Measurements from ENCODE around the gene TXNL4B. TPM values are rescaled to one million over a fixed set of nuclear protein-coding genes. Genes with fewer than 3 reads are reported as not detected.
A peak's percentile ranks its signal among the peaks of the same experiment; 100 is the strongest.
"Not testable (repeated sequence)": the region's sequence is repeated elsewhere in the genome, so short reads cannot be mapped to it uniquely, and the experiment has no call there.

The TXNL4B gene
- total RNA-seq, 2 donors from 2014 or later: 8.8 to 10.4 TPM

GRCh38 chr16:72085002-72085401, 8.4 kb downstream of the TXNL4B start:
- DNase-seq: no peak
- no peak for ATAC-seq
- intact Hi-C loops (cut with DNase I, micrococcal nuclease): no loop called here

DNA sequence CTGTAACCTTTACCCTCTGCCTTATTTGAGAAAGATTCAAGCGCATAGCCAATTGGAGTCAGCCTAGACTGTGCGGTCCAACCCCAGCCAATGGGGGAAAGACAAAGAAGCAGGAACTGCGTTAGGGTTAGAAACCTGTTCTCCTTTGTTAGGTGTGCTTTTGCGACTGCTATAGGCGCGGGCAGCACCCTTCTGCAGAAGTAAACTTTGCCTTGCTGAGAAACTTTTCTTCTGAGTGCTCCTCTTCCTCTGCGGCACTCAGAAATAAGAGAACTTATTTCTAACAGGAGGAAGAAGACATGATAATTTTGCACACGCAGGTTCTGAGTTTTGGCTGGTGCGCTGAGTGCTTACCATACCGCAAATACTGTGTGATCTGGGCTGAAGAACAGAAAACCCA, 9.0 kb downstream of the TXNL4B start:
- ATAC-seq (no peak), DNase-seq (no peak)
- intact Hi-C loops (cut with DNase I, micrococcal nuclease): no loop called here

GRCh38 chr16:72083778-72084404, 9.5 kb downstream of the TXNL4B start:
- no peak for DNase-seq
- intact Hi-C loops (cut with DNase I, micrococcal nuclease): no loop called here
- no peak for ATAC-seq

DNA sequence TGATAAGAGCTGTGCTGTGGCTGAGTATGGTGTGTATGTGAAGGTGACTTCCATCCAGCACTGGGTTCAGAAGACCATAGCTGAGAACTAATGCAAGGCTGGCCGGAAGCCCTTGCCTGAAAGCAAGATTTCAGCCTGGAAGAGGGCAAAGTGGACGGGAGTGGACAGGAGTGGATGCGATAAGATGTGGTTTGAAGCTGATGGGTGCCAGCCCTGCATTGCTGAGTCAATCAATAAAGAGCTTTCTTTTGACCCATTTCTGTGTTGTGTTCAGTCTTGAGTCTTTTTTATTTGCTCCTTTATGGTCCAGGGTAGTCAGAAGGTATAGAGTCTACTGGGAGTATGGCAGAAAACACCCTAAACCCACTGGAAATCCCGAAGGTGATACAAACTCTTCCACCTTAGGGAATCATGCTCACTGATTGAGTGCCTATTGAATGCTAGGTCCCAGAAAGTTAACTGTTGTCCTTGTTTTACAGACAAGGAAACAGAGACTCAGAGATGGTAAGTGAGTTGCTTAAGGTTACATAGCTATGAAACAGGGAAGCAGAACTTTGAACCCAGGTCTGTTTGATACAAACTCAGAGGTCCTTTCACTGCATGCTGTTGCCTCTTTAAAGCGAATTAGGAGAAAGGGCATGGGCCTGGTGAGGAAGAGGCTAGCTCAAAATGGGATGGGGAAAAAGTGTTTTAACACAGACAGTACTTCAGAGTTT, 16.3 kb downstream of the TXNL4B start:
- intact Hi-C loops (cut with DNase I, micrococcal nuclease); ATAC-seq: not testable (repeated sequence)

DNA sequence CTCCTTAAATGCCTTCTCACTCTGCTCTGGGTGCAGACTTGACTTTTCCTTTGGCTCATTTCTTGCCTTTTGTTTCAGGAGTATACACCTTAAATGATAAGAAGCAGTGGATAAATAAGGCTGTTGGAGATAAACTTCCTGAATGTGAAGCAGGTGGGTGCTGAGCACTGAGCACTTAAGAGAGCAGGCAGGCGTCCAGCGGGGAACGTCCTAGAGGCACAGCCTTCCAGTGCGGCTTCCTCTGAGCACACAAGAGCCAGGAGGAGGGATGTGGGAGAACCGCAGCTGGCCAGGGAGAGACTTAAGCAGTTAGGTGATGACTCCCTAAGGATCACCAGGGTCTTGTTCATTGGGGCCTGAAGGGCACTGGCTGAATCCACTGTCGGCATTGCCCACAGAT, 18.4 kb downstream of the TXNL4B start:
- intact Hi-C loops (cut with DNase I, micrococcal nuclease); DNase-seq: not testable (repeated sequence)
- peak; percentile 80 for ATAC-seq

More for the DNA sequence above, 16.3 kb downstream of the TXNL4B start:
- DNase-seq: not testable (repeated sequence)

DNA sequence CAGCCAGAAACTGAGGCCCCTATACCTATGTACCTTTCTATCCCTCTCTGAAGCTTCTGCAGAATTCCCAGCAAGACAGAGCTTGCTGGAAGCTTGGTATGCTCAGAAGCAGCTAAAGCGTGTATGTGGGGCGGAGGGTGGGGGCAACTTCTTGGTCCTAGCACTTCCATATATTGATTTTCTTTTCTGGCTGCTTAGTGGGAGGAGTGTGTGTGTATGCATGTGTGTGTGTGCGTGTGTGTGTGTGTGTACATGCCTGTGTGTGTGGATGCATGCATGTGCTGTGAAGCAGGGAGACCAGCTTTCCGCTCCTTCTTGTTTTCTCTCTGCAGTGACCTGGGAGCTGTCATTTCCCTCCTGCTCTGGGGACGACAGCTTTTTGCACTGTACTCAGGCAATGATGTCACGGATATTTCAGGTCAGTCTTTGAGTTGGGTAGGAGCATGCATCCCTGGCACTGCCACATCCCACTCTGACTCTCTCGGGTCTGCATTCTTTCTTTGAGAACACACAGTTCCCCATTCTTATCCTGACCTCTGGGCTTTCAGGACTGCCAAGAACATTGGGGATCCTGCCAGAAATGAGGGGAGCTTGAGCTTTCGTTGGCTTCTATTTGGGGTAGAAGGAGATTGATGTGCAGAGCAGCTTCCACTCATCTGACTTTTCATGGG, 19.7 kb downstream of the TXNL4B start:
- intact Hi-C loops (cut with DNase I, micrococcal nuclease): no loop called here
- DNase-seq (no peak), ATAC-seq (no peak)

DNA sequence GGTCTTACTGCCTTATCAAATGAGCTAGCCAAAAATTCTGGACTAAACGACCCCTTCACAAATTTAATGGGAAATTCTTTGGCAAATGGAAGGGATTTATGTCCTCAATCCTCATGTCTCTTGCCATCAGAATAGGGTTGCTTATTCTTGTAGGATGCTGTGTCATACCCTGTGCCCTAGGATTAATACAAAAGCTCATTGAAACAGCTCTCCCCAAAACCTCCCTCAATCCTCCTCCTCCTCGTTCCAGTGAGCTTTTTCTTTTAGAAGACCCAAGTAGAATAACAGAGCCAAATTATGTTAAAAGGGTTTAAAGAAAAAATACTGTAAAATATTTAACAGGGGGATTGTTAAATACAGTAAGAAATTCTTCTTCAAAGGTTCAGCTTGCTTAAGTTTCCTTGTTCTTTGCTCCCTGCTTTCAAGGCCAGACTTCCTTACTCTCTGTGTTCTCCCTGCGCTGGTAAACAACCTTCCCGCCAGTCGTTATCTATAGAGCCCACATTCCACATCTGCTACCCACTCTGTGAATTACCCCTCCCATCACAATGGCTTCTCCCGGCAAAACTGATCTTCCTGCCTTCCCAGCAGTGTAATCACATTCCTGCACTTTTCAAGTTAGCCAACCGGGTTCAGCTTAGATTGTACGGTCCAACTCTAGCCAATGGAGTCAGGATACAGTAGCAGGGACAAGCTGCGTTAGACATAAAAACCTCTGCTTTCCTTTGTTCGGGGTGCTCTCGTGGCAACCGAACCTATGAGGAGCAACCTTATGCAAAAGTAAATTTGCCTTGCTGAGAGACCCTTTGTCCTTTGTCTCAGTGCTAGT, 20.7 kb downstream of the TXNL4B start:
- intact Hi-C loops (cut with DNase I, micrococcal nuclease): no loop called here
- peak in 1 of 2 donors; percentile 29 for DNase-seq
- ATAC-seq: peak; percentile 65

DNA sequence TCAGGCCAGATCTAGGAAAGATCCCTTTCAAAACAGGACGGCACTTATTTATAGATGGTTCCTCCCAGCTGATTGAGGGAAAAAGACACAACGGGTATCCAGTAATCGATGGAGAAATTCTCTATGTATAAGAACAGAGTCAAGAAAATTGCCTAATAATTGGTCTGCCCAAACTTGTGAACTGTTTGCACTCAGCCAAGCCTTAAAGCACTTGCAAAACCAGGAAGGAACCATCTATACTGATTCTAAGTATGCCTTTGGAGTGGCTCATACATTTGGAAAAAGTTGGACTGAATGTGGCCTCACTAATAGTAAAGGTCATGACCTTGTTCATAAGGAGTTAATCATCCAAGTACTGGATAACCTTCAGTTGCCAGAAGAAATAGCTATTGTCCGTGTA, 24.5 kb downstream of the TXNL4B start:
- intact Hi-C loops (cut with DNase I, micrococcal nuclease): no loop called here
- ATAC-seq (no peak), DNase-seq (no peak)

GRCh38 chr16:72066747-72067146, 26.7 kb downstream of the TXNL4B start:
- ATAC-seq: peak; percentile 64
- intact Hi-C loops (cut with DNase I, micrococcal nuclease): no loop called here

GRCh38 chr16:72064361-72064894, 29.0 kb downstream of the TXNL4B start:
- intact Hi-C loops (cut with DNase I, micrococcal nuclease): no loop called here
- ATAC-seq: no peak
- DNase-seq: no peak

More at GRCh38 chr16:72066747-72067146, 26.7 kb downstream of the TXNL4B start:
- no peak for DNase-seq

DNA sequence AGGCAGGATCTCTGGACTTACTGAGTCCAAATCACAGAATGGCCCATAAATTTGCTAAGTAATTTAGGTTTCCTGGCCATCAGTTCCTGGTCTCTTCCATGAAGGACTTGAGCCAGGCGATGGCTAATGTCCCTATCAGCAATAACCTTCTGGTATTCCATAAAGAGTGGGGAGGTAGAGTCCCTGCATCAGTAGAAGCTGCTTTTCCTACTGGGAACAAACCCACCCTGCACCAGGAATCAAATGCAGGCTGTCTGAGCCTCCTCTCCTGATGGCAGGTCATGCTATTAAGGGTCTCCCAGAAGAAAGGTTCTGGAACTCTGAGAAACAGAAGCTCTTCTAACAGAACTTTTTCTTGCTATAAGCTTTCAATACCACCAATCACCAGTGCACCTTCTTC, 31.9 kb downstream of the TXNL4B start:
- DNase-seq: no peak
- intact Hi-C loops (cut with DNase I, micrococcal nuclease): no loop called here
- no peak for ATAC-seq

DNA sequence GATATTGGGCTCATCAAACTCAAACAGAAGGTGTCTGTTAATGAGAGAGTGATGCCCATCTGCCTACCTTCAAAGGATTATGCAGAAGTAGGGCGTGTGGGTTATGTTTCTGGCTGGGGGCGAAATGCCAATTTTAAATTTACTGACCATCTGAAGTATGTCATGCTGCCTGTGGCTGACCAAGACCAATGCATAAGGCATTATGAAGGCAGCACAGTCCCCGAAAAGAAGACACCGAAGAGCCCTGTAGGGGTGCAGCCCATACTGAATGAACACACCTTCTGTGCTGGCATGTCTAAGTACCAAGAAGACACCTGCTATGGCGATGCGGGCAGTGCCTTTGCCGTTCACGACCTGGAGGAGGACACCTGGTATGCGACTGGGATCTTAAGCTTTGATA, 33.0 kb downstream of the TXNL4B start:
- ATAC-seq (no peak), DNase-seq (no peak)
- intact Hi-C loops (cut with DNase I, micrococcal nuclease): no loop called here

- intact Hi-C loops (cut with DNase I, micrococcal nuclease): not testable (repeated sequence)
- DNase-seq (peak in 1 of 2 donors; percentile 7), ATAC-seq (peak; percentile 78)
These were observed 34.4 kb downstream of the TXNL4B start for GRCh38 chr16:72059060-72059459.

- intact Hi-C loops (cut with DNase I, micrococcal nuclease); DNase-seq: not testable (repeated sequence)
- peak; percentile 82 for ATAC-seq
These were observed 36.1 kb downstream of the TXNL4B start for GRCh38 chr16:72057313-72057712.

GRCh38 chr16:72055911-72056310, 37.5 kb downstream of the TXNL4B start:
- no peak for ATAC-seq
- intact Hi-C loops (cut with DNase I, micrococcal nuclease): no loop called here
- DNase-seq: no peak

- DNase-seq; ATAC-seq; intact Hi-C loops (cut with DNase I, micrococcal nuclease): not testable (repeated sequence)
These were observed 39.1 kb downstream of the TXNL4B start, which contains the start of gene HP for GRCh38 chr16:72054254-72054847. TSS of gene HP (plus strand) at chr16:72054505. CDS start at chr16:72054653, 148 bp downstream.

GRCh38 chr16:72051818-72052217, 41.6 kb downstream of the TXNL4B start:
- ATAC-seq: no peak
- intact Hi-C loops (cut with DNase I, micrococcal nuclease): no loop called here
- no peak for DNase-seq

GRCh38 chr16:72050769-72051464, 42.5 kb downstream of the TXNL4B start:
- intact Hi-C loops (cut with DNase I, micrococcal nuclease): no loop called here
- ATAC-seq (no peak), DNase-seq (no peak)

All from left colon (tissue), 2 donors.